ENCODE data around the gene SLC3A2. TPM values are rescaled to one million over a fixed set of nuclear protein-coding genes. Genes with fewer than 3 reads are reported as not detected.

SLC3A2 gene
- total RNA-seq, 1 experiment from 2014 or later = 765 TPM

- in situ Hi-C loops (cut with HindIII; ENCODE audit: low pct_unique_long_range_greater_than_20kb, low sequenced_read_pairs) = no loop called here
- DNase-seq (ENCODE audit: low read depth, low spot score) = no peak
Observed at GRCh38 chr11:62865635-62866034, 15.1 kb upstream of the SLC3A2 start.

- in situ Hi-C loops (cut with HindIII; ENCODE audit: low pct_unique_long_range_greater_than_20kb, low sequenced_read_pairs) = no loop called here
- no peak for DNase-seq (ENCODE audit: low read depth, low spot score)
Observed at GRCh38 chr11:62874851-62875250, 5.8 kb upstream of the SLC3A2 start.

- DNase-seq (ENCODE audit: low read depth, low spot score) = peak; percentile 61
- in situ Hi-C loops (cut with HindIII; ENCODE audit: low pct_unique_long_range_greater_than_20kb, low sequenced_read_pairs) = no loop called here
Observed at GRCh38 chr11:62875698-62876478, 4.8 kb upstream of the SLC3A2 start.

- in situ Hi-C loops (cut with HindIII; ENCODE audit: low pct_unique_long_range_greater_than_20kb, low sequenced_read_pairs) = no loop called here
Observed at GRCh38 chr11:62876712-62877111, 4.0 kb upstream of the SLC3A2 start.

GRCh38 chr11:62879235-62879978 is 1.3 kb upstream of the SLC3A2 start:
- no peak for DNase-seq (ENCODE audit: low read depth, low spot score)
- in situ Hi-C loops (cut with HindIII; ENCODE audit: low pct_unique_long_range_greater_than_20kb, low sequenced_read_pairs) = no loop called here

More at GRCh38 chr11:62876712-62877111, 4.0 kb upstream of the SLC3A2 start:
- no peak for DNase-seq (ENCODE audit: low read depth, low spot score)

- DNase-seq (ENCODE audit: low read depth, low spot score) = peak; percentile 36
- in situ Hi-C loops (cut with HindIII; ENCODE audit: low pct_unique_long_range_greater_than_20kb, low sequenced_read_pairs) = no loop called here
Observed at GRCh38 chr11:62880231-62880802, 379 bp upstream of the SLC3A2 start.

GRCh38 chr11:62881579-62882430 is 1.1 kb downstream of the SLC3A2 start:
- peak; percentile 97 for DNase-seq (ENCODE audit: low read depth, low spot score)
- in situ Hi-C loops (cut with HindIII; ENCODE audit: low pct_unique_long_range_greater_than_20kb, low sequenced_read_pairs) = no loop called here

- in situ Hi-C loops (cut with HindIII; ENCODE audit: low pct_unique_long_range_greater_than_20kb, low sequenced_read_pairs) = no loop called here
- no peak for DNase-seq (ENCODE audit: low read depth, low spot score)
Observed at GRCh38 chr11:62882431-62882749, 1.7 kb downstream of the SLC3A2 start.

- in situ Hi-C loops (cut with HindIII; ENCODE audit: low pct_unique_long_range_greater_than_20kb, low sequenced_read_pairs) = no loop called here
Observed at GRCh38 chr11:62882788-62883501, 2.2 kb downstream of the SLC3A2 start.

GRCh38 chr11:62883673-62884072 is 3.0 kb downstream of the SLC3A2 start:
- DNase-seq (ENCODE audit: low read depth, low spot score) = peak; percentile 41
- in situ Hi-C loops (cut with HindIII; ENCODE audit: low pct_unique_long_range_greater_than_20kb, low sequenced_read_pairs) = no loop called here

More at GRCh38 chr11:62882788-62883501, 2.2 kb downstream of the SLC3A2 start:
- DNase-seq (ENCODE audit: low read depth, low spot score) = no peak

GRCh38 chr11:62885137-62885750 is 4.5 kb downstream of the SLC3A2 start:
- in situ Hi-C loops (cut with HindIII; ENCODE audit: low pct_unique_long_range_greater_than_20kb, low sequenced_read_pairs) = no loop called here
- DNase-seq (ENCODE audit: low read depth, low spot score) = no peak

- DNase-seq (ENCODE audit: low read depth, low spot score) = no peak
- in situ Hi-C loops (cut with HindIII; ENCODE audit: low pct_unique_long_range_greater_than_20kb, low sequenced_read_pairs) = no loop called here
Observed at GRCh38 chr11:62888406-62888805, 7.7 kb downstream of the SLC3A2 start.

- no peak for DNase-seq (ENCODE audit: low read depth, low spot score)
- in situ Hi-C loops (cut with HindIII; ENCODE audit: low pct_unique_long_range_greater_than_20kb, low sequenced_read_pairs) = no loop called here
Observed at GRCh38 chr11:62889126-62889483, 8.4 kb downstream of the SLC3A2 start.

- in situ Hi-C loops (cut with HindIII; ENCODE audit: low pct_unique_long_range_greater_than_20kb, low sequenced_read_pairs) = no loop called here
- peak; percentile 51 for DNase-seq (ENCODE audit: low read depth, low spot score)
Observed at GRCh38 chr11:62889484-62890437, 9.1 kb downstream of the SLC3A2 start.

- no peak for DNase-seq (ENCODE audit: low read depth, low spot score)
- in situ Hi-C loops (cut with HindIII; ENCODE audit: low pct_unique_long_range_greater_than_20kb, low sequenced_read_pairs) = no loop called here
Observed at GRCh38 chr11:62892077-62892922, 11.6 kb downstream of the SLC3A2 start.

Measured in SK-MEL-5 (cell line).